Activated T-helper 1 cell treated with anti-CD3 and anti-CD28 coated beads, Interleukin-12 subunit alpha, Interleukin-12 subunit beta, Interleukin-2, Interleukin-4 antibody, amounts not matched to agents 30 ng/mL and 10 ng/mL and 1 ng/mL, durations not matched to agents 14 hours and 24 hours and 36 hours (primary cell): ENCODE results near the gene OTUB2. TPM values are rescaled to one million over a fixed set of nuclear protein-coding genes. Genes with fewer than 3 reads are reported as not detected.

Experiments
- DNase-seq: peaks from one replicate; pipeline ENCODE4 v3.0.0; 2021; ENCODE audit warnings: low spot score
- H3K27ac Mint-ChIP-seq: one replicate; pipeline ENCODE4 v1.8.0; 2021; ENCODE audit warnings: mild to moderate bottlenecking, mixed read lengths
- H3K27me3 Mint-ChIP-seq: one replicate; pipeline ENCODE4 v1.8.0; 2022; ENCODE audit warnings: mild to moderate bottlenecking, moderate library complexity, mixed read lengths; ENCODE audit not compliant: insufficient read depth
- H3K36me3 Mint-ChIP-seq: one replicate; pipeline ENCODE4 v1.8.0; 2021; ENCODE audit warnings: low read depth, mixed read lengths
- H3K4me1 Mint-ChIP-seq: one replicate; pipeline ENCODE4 v1.8.0; 2021; ENCODE audit warnings: low read depth, mixed read lengths
- H3K4me3 Mint-ChIP-seq: one replicate; pipeline ENCODE4 v1.8.0; 2021; ENCODE audit warnings: mild to moderate bottlenecking, moderate library complexity, mixed read lengths
- H3K9me3 Mint-ChIP-seq: one replicate; pipeline ENCODE4 v1.8.0; 2021; ENCODE audit warnings: mixed read lengths
- intact Hi-C: fragments of 100-400 bp; cut with micrococcal nuclease; formaldehyde crosslinking; loops from one replicate; pipeline ENCODE4 v1.15.1; 2024
- total RNA-seq: library from RNA; stranded (reverse); gene quantifications from 2 replicates; pipeline ENCODE4 v1.2.3, GENCODE V29; 2022

The OTUB2 gene
- total RNA-seq, 1 donor from 2014 or later = 1.5 TPM

DNA sequence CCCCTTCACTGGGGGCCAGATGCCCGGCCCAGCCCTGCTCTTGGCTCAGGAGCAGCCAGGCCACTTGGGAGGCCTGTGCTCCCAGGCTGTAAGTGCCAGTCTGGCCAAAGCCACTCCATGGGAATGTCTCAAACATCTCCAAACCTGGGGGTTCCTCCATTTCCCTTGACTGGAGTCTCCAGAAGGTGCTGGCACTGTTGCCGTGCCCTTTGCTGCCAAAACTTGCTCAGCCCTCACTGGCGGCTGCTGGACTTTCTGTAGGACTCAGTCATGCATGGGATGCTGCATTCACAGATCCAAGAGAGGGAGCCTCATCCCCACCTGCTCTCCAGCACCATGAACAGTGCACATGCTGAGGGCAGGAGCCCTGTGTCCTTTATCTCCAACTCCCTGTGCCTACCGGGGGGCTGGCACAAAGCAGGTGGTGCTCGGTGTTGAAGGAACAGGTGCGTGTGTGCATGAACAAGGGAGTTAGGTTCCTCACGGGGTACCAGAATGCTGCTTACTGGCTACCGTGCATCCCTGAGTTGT lies 9.6 kb upstream of the OTUB2 start:
- no peak for DNase-seq
- no peaks in the 10 kb centered on the region for H3K9me3 Mint-ChIP-seq
- H3K4me1 Mint-ChIP-seq = peaks cover 27% of the 10 kb centered on the region
- H3K4me3 Mint-ChIP-seq = no peak overlapping the region
- intact Hi-C loops = no loop called here
- peaks cover 22% of the 10 kb centered on the region for H3K27me3 Mint-ChIP-seq
- no peak overlapping the region for H3K27ac Mint-ChIP-seq
- H3K36me3 Mint-ChIP-seq = peaks cover 2% of the 10 kb centered on the region

DNA sequence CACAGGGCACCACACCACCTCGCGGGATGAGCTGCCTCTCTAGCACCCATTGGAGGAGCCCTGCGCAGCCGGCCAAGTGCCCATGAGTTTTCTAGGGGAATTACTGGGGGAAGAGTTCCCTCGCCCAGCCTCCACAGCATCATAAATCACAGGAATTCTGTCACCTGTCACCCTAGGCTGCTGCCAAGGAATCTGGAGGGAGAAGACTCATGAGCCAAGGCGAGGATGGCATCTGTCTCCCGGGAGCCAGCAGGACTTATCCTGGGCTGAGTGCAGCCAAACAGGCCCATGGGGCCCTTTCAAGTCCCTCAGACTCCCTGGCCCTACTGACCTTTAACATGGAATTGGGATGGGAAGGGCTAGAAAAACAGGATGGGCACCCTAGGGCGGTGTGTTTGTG lies 7.8 kb upstream of the OTUB2 start:
- no peak overlapping the region for H3K4me3 Mint-ChIP-seq
- intact Hi-C loops = no loop called here
- DNase-seq = no peak
- peaks cover 31% of the 10 kb centered on the region for H3K4me1 Mint-ChIP-seq
- peaks cover 2% of the 10 kb centered on the region for H3K36me3 Mint-ChIP-seq
- no peaks in the 10 kb centered on the region for H3K9me3 Mint-ChIP-seq
- peaks cover 21% of the 10 kb centered on the region for H3K27me3 Mint-ChIP-seq
- no peak overlapping the region for H3K27ac Mint-ChIP-seq

DNA sequence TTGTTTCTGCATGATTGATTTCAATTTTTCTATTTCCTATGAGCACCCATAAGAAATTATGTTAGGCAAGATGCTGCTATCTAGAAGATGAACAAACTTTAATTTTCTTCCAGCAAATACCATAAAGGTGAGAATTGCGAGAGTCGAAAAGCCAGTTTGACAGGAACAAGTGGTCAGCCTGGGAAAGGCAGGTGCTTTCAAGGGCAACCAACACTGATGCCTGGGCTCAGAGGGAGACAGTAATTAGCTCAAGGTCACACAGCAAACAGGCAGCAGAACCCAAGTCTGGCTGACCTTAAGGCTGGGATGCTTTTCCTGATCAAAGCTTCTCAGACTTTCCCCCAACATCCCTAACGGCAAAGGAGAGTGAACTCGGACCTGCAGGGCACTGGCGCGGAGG lies 6.8 kb upstream of the OTUB2 start:
- Mint-ChIP-seq H3K36me3 (peaks cover 2% of the 10 kb centered on the region), H3K4me3 (no peak overlapping the region), H3K27me3 (peaks cover 15% of the 10 kb centered on the region), H3K27ac (no peak overlapping the region), H3K9me3 (no peaks in the 10 kb centered on the region), H3K4me1 (peaks cover 31% of the 10 kb centered on the region)
- DNase-seq = no peak
- intact Hi-C loops = no loop called here

DNA sequence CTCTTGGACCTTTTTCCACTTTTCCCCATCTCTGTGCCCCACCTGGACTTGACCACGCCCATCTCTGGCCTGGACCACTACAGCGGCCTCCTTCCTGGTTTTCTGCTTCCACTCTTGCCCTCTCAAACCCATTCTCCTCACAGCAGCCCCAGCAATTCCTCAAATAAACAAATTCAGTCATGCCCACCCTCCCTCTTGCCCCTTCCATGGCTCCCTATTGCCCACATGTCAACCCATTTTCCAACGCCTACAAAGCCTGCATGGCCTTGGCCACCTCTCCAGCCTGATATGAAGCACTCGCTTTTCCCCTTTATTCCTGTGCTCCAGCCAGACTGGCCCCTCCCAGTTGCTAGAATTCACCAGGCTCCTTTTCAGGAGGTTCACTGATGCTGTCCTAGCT lies 5.9 kb upstream of the OTUB2 start:
- Mint-ChIP-seq H3K27ac (peak overlapping the region; percentile 11), H3K36me3 (peaks cover 2% of the 10 kb centered on the region), H3K27me3 (peaks cover 9% of the 10 kb centered on the region), H3K4me3 (no peak overlapping the region), H3K9me3 (no peaks in the 10 kb centered on the region), H3K4me1 (peaks cover 31% of the 10 kb centered on the region)
- intact Hi-C loops = no loop called here
- no peak for DNase-seq

DNA sequence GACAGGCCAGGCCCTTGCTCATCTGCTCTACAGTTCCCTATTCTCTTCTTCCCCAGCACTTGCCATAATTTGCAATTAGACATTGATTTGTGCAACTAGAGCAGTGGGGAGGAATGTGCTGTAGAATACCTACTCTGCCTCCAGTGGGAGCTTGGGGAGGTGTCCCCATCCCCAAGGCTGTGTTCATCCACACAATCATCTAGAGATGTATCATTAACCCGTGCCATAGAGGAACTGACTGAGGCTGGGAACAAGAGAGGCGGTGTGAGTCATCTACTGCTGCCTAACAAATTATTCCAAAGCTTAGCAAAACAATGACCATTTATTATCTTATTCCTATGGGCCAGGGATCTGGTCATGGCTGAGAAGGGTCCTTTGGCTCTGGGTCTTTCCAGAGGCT lies 5.1 kb upstream of the OTUB2 start:
- Mint-ChIP-seq H3K36me3 (peaks cover 2% of the 10 kb centered on the region), H3K27ac (peak overlapping the region; percentile 76), H3K4me3 (peak overlapping the region; percentile 46), H3K27me3 (peaks cover 8% of the 10 kb centered on the region), H3K9me3 (no peaks in the 10 kb centered on the region), H3K4me1 (peaks cover 37% of the 10 kb centered on the region)
- intact Hi-C loops = loop anchor here (1.0 kb wide), 3 partner anchors 9 to 60 kb away; partner anchors contain the start of genes DDX24 and IFI27L1
- DNase-seq = no peak

DNA sequence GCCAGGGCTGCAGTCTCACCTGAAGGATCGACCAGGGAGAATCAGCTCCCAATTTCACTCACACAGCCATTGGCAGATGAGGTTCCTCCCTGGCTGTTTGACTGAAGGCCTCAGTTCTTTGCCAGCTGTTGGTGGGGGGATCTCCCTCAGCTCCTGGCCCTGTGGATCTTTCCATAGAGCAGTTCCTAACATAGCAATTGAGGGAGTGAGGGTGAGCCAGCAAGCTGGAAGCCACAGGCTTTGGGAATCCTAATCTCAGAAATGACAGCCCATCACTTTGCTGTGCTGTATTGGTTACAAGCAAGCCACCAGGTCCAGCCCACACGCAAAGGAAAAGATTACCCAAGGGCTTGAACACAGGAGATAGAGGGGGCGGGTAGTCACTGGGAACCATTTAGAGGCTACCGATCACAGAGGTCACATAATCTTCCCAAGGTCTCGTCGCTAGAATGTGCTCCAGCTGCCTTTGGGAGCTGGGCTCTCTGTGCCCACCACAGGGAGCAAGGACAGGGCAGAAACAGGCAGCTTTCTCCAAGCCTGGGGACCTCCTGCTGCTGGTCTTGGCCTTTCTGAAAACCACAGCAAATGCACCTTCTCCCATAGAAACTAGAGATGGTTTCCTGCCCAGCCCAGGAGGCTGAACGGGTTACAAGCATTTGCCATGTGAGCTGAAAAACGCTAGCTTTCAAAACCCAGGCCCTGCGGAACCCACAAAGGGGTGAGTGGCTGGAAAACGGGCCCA lies 4.6 kb upstream of the OTUB2 start:
- Mint-ChIP-seq H3K36me3 (peaks cover 2% of the 10 kb centered on the region), H3K9me3 (no peaks in the 10 kb centered on the region), H3K4me3 (peak overlapping the region; percentile 31), H3K27ac (peak overlapping the region; percentile 76), H3K4me1 (peaks cover 39% of the 10 kb centered on the region), H3K27me3 (peaks cover 8% of the 10 kb centered on the region)
- intact Hi-C loops = loop anchor here (1.0 kb wide), 3 partner anchors 9 to 60 kb away; partner anchors contain the start of genes DDX24 and IFI27L1
- no peak for DNase-seq

DNA sequence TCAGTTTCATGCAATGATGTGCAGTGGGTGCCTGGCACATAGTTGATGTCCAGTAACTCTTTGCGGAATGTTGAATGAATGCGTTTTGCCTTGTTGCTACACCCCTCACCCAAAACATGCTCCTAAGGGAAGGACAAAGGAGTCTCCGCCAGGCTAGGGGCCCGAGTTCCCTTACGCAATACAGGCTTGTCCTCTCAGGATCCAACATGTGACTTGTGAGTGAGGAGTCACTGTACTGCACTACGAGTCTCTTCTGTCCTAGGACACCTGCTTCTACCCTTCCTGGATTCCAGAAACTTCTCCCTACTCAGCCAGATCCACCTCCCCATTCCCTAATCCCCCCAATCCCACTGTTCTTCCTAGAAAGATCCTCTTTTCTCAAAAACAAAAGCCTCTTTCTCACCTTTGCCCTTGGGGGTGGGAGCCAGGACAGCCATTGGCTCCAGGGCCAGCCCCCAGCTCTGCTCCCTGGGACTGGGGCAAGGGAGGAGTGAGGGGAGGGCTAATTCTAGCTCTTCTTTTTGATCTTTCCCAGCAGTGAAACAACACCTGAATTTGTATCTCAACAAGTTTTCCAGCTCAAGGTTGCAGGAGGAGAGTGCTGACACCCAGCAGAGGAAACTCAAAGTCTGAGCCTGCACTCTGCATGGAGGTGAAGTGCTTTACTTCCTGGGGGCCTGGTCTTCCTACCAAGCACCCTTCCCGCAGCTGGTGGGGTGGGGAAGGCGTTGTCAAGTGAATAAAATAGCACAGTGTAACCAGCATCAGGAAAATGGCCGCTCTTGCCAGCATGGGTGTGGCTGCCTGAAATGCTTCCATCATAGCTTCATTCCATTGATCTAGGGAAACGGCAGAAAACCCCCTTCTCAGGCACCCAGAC lies 3.4 kb upstream of the OTUB2 start:
- Mint-ChIP-seq H3K4me1 (peaks cover 39% of the 10 kb centered on the region), H3K36me3 (peaks cover 2% of the 10 kb centered on the region), H3K4me3 (peak overlapping the region; percentile 31), H3K9me3 (no peaks in the 10 kb centered on the region), H3K27me3 (peaks cover 6% of the 10 kb centered on the region), H3K27ac (no peak overlapping the region)
- intact Hi-C loops = no loop called here
- DNase-seq = no peak

DNA sequence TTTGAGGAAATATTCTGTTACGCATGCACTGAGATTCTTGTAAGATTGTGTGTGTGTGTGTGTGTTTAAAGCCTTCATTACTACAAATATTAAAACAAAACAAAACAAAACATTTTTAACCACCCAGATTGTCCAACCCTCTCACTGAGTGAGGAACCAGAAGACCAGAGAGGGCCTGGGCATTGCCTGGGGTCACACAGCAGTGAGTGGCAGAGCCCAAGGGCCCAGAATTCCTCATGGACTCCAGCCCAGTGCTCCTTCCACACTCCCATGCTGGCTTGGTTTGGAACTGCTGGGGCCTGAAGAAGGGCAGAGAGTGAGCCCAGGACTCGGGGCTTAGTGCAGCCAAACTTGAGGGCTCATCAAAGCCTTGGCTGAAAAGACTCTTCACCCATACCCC lies 1.6 kb upstream of the OTUB2 start:
- DNase-seq = no peak
- Mint-ChIP-seq H3K27ac (no peak overlapping the region), H3K4me1 (peaks cover 51% of the 10 kb centered on the region), H3K36me3 (peaks cover 5% of the 10 kb centered on the region), H3K9me3 (no peaks in the 10 kb centered on the region), H3K4me3 (no peak overlapping the region), H3K27me3 (peaks cover 1% of the 10 kb centered on the region)
- intact Hi-C loops = no loop called here

DNA sequence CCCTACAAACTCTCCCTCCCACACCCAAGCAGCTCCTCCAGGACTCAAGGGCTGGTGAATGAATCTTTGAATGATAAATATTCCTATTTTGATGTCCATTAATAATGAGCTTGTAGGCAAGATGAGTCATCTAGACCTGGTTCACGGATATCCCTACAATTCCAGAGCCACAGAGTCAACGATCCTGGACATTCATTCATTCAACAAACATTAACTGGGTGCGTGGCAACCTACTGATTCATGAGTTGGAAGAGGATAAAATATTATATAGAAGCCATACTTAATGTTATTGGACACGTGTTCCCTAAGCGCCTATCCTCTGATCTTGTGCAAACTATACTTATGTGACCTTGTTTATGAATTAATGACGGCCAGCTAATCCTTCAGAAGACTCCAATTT lies 420 bp upstream of the OTUB2 start:
- intact Hi-C loops = loop anchor here (1.0 to 5.0 kb wide), 9 partner anchors 21 to 152 kb away; partner anchors contain the start of genes ASB2, DDX24, IFI27L1 and IFI27L2
- H3K9me3 Mint-ChIP-seq = no peaks in the 10 kb centered on the region
- H3K27ac Mint-ChIP-seq = peak overlapping the region; percentile 60
- H3K36me3 Mint-ChIP-seq = peaks cover 5% of the 10 kb centered on the region
- peaks cover 45% of the 10 kb centered on the region for H3K4me1 Mint-ChIP-seq
- H3K4me3 Mint-ChIP-seq = peak overlapping the region; percentile 85
- H3K27me3 Mint-ChIP-seq = no peaks in the 10 kb centered on the region
- no peak for DNase-seq

DNA sequence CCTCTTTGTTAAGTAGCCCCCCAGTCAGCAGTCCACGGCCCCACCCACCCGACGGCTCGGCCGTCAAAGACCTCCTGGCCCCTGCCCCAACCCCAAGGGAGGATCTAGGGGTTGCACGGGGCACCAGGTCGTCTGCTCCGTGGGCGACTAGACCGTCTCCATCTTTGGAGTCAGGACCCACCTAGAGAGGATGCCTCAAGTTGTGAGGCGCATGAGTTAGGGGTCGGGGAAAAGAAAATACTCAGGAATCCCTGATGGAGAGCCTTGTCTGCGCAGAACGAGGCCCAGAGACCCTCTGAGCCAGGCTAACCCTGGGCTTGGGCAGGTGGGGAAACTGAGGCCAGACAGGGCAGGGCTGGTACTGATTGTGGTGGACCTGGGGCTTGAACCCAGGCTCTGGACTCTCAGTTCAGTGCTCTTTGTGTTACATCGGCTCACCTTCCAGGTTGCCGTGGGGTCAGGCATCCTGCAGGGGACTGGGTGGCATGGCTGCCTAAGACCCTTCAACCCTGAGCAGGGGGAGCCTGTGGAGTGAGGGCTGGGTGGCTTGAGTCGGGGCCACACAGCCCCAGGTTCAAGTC lies 839 bp downstream of the OTUB2 start:
- H3K27me3 Mint-ChIP-seq = no peaks in the 10 kb centered on the region
- no peaks in the 10 kb centered on the region for H3K9me3 Mint-ChIP-seq
- H3K36me3 Mint-ChIP-seq = peaks cover 3% of the 10 kb centered on the region
- DNase-seq = no peak
- intact Hi-C loops = loop anchor here (1.0 to 5.0 kb wide), 9 partner anchors 22 to 150 kb away; partner anchors contain the start of genes ASB2, DDX24, IFI27L1 and IFI27L2
- peaks cover 32% of the 10 kb centered on the region for H3K4me1 Mint-ChIP-seq
- peak overlapping the region; percentile 61 for H3K4me3 Mint-ChIP-seq
- H3K27ac Mint-ChIP-seq = no peak overlapping the region

DNA sequence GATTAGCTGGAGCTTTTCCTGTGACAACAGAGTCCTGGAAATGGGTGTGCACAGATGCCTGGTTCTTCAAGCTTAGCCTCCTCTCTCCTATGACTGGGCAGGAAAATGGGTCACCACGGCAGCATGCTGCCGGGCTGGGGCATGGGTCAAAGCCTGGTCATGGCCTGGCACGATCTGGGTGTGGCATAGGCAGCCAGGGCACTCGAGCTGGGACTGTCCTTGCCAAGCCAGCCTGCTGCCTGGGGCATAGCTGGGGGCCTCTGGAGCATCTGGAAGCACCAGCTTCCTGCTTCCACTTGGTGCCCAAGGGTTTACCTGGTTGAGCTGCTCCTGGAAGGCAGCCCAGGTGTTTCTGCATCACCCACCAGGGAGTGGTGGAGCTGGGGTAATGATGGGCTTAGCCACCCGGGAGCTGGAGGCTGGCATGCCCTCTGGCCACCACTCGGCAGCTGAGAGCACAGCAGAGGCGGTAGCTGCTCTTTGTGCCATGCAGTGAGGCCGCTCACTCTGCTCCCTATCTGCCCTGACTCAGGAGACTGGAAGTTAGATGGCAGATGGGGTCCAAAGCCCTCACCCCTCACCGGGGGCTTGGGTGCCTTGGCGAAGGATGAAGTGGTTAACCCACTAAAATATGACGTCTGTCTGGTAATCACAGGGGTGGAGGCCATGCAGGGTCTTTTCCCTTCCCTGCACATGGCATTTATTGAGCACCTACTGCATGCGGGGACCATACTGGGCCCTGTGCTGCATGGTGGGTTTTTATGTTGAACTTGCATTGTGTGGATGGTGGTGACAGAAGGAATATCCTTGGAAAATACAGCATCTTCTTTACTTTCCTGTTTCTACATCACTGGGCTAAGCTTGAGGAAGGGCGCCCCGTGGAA lies 1.7 kb downstream of the OTUB2 start:
- H3K27ac Mint-ChIP-seq = peak overlapping the region; percentile 52
- intact Hi-C loops = loop anchor here (2.0 to 5.0 kb wide), 2 partner anchors 23 to 149 kb away; no protein-coding TSS in a partner anchor
- H3K4me1 Mint-ChIP-seq = peaks cover 24% of the 10 kb centered on the region

DNA sequence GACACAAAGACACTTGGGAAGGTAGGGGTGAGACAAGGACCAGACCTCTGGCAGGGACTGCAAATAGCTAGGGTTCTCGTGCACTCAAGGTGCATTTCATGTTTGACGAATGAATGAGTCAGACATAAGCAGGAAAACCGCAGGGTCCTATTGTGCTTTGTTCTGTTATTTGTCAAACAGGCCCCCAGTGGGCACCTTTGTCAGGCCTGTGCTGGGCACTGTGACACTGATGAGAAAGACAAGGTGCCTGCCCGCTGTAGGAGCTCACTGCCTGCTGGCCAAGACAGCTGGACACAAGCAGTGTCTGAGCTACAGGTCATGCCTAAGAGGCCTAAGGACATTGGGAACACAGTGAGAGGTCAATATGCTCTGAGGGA lies 2.3 kb downstream of the OTUB2 start:
- intact Hi-C loops = loop anchor here (5.0 kb wide), 1 partner anchor 149 kb away; no protein-coding TSS in a partner anchor
- Mint-ChIP-seq H3K27me3 (no peaks in the 10 kb centered on the region), H3K36me3 (peaks cover 5% of the 10 kb centered on the region), H3K27ac (peak overlapping the region; percentile 52), H3K4me1 (peaks cover 20% of the 10 kb centered on the region), H3K4me3 (peak overlapping the region; percentile 66), H3K9me3 (no peaks in the 10 kb centered on the region)
- DNase-seq = peak; percentile 14

More for the DNA sequence above, 1.7 kb downstream of the OTUB2 start:
- Mint-ChIP-seq H3K9me3 (no peaks in the 10 kb centered on the region), H3K36me3 (peaks cover 5% of the 10 kb centered on the region), H3K4me3 (peak overlapping the region; percentile 66), H3K27me3 (no peaks in the 10 kb centered on the region)
- no peak for DNase-seq
